HG03039 (cell line): ENCODE measurements around the gene GSC2.

Experiments
- ATAC-seq: cut with Tn5 transposase; IDR thresholded peaks from one replicate; pipeline ENCODE4 v1.9.1; 2021; ENCODE audit warnings: mild to moderate bottlenecking, moderate library complexity; ENCODE audit not compliant: unreplicated experiment

GSC2 gene, protein sequence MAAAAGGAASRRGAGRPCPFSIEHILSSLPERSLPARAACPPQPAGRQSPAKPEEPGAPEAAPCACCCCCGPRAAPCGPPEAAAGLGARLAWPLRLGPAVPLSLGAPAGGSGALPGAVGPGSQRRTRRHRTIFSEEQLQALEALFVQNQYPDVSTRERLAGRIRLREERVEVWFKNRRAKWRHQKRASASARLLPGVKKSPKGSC

DNA sequence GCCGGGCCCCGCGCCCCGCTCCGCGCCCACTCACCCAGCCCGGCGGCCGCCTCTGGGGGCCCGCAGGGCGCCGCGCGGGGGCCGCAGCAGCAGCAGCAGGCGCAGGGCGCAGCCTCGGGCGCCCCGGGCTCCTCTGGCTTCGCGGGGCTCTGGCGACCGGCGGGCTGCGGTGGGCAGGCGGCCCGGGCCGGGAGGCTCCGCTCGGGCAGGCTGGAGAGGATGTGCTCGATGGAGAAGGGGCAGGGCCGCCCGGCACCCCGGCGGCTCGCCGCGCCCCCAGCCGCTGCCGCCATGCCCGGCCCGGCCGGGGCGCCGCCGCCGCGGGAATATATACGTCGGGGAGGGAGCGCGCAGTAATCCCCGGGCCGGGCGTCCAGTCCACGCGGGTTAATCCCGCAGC, at the start of gene GSC2:
Gene GSC2, minus strand, starts transcription at position 302 of the 400 bp plus-strand sequence. Its CDS starts 9 bp downstream, at position 293.
- ATAC-seq = no peak

DNA sequence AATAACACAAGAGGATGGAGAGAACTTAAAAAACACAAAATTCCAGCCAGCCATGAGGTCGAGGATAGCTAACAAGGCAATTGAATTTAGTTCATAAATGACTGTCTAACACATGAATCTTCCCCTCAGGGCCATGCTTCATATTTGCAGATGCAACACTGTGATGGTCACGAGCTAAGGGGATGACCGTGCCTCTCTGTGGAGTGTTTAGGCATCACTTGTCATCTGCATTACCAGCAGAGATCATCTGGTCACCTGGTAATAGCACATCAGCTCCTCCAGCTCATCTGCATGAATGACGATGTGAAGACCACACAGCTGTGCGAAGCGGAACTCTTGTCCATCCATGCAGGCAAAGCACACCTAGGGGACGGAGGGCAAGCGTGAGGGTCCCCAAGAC, 49.4 kb upstream of the GSC2 start:
- no peak for ATAC-seq

DNA sequence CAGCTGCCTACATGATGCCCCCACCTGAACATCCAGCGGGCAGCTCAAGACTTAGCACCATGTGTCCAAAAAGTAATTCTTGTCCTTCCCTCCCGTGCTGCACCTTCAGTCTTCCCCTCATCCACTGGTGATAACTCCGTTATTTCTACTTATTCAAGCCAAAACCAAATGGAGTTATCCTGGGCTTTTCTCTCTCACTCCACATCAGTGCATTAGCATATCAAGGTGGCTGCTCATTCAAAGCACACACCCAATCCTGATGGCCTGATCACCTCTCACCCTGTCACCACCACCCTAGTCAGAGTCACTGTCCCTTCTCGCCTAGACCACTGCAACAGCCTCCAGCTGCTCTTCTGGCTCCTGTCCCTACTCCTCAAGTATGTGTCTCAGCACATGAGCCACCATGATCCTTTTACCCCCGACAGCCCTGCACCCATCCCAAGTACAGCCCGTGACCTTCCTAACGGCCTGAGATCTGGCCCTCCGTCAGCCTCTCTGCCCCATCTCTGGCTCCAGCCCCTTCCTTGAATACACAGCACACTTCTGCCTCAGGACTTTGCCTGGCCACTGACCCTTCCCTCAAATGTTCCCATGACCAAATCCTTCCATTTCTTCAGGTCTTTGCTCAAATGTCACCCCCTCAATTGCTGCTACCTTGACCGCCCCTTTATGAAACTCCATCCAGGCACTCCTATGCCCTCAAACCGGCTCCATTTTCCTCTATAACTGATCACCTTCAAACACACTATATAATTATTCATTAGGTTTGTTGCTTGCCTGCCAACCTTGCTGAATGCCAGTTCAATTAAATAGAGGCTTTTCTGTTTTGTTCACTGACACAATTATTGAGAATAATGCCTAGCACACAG, 48.1 kb upstream of the GSC2 start:
- no peak for ATAC-seq

DNA sequence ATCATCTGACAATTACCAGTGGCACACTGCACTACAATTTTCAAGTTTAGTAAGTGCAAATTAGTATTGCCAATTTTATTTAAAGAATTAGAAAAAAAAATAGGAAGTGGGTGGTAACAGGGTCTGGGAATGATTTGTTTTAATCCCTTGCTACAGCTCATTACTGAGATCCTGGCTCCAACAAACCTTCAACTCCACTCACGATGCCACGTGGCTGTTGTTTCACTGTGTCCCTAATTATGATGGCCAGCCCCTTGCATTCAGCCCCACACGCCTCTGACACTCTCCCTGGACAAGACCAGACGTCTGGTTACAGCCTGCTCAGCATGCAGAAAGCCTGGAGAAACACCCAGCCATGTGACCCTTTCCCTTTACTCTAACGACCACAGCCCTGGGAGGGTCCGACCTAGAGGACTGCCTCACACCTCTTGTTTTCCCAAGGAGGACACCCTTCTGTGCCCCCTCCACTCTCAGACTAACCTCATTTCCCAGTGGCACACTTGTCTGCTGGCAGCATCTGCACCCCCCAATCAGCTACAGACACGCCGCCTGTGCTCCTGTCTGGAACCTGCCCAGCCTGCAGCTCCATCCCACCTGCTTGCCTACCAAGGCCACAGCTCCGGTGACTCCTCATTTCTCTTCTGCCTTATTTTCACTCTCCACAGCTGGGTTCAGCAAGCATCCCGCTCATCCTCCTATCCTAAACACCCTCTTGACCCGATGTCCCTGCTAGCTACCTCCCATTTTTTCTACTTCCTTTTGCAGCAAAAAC, 46.9 kb upstream of the GSC2 start:
- no peak for ATAC-seq

DNA sequence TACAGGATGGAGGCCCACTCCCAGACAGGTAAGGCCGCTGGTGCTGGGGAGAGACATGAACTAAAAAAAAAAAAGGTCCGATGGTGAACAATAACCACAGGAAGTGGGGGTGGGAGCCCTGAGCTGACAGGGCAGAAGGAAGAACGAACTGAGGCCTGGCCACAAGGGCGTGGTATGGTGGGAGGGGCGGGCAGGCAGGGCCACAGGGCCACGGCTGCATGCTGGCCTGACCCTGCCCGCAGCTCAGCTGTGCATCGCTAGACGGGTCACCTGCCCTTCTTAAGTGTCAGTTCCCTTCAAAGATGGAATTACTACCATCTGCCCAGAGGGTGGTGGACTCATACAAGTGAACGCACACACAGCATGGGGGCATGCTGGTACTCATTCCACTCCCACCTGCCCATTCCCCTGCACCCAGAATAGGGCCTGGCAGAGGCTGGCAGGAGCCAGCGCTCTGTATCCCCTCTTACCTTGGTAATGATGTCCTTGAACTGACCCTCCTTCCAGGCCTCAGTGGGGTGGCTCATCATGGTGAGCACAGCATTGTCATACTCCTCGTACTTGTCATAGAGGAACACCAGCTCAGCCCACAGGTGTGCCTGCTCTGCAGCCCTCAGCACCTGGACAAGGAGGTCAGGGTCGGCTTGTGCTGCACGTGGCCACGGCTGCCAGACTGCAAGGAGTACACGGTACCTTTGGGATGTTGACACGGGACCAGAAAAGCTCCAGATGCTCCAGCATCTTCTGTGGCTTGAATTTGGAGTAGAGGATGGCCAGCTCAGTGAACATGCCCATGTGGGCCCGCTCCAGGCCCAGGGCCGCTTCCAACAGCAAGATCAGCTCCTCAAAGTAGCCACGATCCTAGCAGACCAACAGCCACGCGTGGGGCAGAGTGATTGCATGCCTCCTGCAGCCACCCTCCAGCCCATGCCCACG, 46.0 kb upstream of the GSC2 start:
- no peak for ATAC-seq

DNA sequence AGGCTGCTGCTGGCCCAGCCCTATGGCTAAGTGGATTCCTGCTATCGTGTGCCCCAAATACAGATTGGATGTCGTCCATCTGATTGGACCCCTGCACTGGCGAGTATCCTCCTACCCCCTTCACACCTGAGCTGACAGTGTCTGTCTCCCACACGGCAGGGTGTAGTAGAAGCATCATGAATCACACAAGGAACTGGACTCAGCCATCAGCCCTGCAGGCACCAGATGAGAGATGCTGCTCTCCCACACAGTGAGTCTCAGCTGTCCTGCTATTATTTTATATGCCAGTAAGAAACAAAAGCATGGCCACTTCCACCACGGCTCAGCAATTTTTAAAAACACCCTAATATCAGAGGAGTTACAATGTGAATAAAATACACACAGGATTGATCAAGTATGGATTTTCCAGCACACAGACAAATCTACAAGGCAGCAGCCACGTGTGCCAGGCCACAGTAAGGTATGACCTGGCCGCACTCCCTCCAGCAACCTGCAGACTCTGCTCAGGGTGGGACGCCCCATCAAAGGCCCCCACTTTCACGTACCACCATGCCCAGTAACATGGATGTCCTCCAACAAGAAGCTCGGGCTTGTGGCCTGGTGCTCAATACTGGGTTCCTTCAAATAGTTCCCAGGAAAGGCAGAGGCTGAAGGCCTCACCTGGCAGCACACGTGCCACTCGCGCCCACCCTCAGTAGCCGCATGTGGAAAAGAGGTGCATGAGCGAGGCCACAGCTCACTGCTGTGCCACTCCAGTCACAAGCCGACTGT, 44.9 kb upstream of the GSC2 start:
- ATAC-seq = no peak

DNA sequence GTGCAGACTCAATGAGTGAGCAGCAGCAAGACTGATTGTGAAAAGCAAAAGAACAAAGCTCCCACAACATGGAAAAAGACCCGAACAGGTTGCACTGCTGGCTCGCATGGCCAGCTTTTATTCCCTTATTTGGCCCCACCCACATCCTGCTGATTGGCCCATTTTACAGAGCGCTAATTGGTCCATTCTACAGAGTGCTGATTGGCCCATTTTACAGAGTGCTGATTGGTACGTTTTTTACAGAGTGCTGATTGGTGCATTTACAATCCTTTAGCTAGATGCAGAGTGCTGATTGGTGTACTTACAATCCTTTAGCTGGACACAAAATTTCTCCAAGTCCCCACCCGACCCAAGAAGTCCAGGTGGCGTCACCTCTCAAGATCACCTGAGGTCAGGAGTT, 43.8 kb upstream of the GSC2 start:
- no peak for ATAC-seq

DNA sequence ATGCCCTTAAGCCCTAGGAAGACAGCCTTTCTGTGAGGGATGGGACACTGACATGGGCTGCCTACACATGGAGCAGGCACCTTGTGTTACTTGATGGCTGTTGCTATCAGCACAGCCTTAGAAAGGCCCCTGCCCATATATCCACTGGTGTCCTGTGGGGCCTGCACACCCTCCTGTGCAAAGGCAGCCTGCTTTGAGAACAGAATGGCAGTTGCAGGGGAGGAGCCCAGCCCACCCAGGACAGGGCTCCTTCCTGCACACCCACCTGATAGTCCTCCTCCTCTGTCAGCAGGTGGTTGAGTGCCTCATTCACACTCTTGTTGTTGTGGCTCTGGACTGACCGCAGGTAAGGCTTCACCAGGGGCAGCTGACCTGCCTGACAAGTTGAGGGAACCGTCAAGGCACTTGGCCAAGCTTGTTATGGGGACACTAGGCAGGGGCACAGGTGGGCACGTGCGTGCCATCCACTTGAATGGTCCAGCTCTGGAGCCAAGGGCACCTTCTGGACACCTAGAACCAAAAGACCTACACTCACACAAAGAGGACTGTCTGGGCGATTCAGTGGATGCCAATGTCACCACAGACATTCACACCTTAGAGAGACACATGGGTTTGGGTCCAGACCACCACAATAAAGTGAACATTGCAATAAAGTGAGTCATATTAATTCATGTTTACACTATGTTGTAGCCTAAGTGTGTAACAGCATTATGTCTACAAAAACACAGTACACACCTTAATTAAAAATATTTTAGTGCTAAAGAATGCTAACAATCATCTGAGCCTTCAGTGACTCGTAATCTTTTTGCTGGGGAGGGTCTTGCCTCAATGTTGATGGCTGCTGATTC, 37.8 kb upstream of the GSC2 start:
- no peak for ATAC-seq

DNA sequence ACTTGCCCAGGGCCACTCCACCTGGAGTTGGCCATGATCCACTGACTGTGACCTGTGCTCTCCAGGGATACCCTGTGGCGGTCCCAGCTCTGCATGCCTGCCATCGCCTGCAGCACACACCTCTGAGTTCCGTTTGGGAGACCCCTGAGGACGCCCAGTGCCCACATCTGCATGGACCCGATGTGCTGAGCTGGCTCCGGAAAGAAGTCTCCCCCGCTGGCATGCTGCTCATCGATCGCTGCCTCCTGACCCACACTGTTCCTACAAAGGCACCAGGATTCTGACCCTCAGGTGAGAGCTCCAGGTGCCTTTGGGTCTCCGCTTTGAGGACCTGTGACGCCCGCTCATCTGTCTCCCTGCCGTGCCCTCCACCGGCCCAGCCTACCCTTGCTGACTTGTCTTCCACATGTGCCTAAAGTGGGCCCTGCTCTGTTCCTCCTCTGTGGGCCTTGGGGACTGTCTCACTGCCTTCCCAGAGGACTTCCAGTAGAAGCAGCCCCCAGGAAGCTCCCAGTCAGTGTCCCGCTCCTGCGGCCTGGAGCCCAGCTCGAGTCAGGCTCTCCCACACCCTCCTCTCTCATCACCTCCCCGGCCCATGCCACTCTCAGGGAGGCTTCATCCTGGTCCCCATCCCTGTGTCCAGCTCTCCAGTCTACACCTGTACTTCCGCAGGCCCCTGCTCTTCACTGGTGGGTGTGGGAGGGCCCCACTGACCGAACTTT, 34.3 kb upstream of the GSC2 start:
- no peak for ATAC-seq

DNA sequence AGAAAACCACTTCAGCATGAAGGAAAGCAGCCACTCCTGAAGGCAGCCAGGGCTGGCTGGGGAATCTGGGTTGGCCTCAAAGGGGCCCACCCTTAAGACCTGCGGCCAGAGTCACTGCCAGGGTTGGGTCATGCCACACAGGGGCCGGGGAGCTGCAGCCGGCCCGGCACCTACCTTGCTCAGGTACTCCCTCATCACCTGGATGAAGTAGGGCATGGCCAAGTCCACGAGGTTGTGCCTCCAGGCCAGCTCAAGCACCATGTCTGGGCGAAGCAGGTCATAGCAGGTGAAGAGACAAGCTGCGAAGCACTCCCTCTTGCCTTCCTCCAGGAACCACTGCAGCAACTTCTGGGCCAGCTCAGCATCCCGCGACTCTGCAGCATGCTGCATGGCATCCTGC, 33.1 kb upstream of the GSC2 start:
- ATAC-seq = no peak

DNA sequence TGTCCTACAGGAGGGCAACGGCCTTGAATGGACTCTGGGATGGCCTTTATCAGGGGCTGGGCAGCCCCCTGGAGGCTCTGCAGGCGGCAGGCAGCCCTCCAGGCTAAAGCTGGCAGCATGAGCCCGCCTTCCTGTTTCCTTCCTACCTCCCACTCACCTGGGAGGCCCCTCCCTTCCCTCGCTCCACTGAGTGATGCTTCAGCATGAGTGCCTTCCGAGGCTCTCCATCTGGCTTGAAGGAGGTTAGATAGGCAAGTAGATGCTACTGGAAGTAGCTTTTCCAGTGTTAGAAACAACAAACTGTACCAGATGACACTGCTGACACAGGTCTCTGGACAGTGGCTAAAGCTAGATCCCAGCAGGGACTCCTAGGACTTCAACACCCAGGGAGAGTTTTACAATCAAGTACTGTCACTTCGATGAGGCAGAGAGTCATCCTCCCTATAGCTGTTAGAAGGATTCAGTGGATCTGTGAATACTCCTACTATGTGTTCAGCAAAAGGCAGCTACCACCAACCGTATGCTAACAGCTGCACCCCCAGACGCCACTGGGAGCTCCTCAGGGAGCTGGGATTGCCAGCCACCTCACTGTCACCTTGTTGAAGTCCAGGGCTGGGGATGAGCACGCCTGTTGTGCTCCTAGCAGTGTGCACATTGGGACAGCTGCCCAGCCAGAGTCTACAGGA, 32.5 kb upstream of the GSC2 start:
- no peak for ATAC-seq

DNA sequence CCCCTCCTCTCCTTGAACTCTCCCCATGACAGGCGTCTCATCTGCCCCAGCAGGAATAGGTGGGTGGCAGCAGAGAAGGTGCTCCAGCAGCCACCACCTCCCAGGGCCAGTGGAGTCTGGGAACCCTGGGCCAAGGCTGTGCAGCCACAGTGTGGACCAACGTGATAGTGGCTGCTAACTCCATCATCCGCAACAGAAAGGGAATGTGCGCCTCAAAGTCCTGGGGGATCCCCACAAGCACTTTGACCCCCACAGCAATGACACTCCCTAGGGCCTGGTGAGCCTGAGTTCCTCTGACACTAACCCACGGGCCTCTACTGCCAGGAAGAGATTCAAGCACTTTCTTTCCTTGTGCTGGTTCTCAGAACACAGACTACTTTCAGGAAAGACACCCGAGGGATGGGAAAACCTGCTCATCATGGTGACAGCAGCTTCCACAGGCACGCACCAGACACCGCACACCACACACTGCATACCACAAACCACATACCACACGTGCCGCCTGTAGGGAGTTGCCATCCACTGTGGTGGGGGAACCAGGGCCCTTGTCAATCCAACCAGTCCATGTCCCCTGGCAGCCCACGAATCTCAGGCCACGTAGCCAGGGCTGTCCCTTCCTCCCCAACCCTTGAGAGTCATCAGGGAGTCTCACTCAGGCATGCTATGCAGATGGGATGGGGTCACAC, 31.8 kb upstream of the GSC2 start:
- ATAC-seq = no peak

DNA sequence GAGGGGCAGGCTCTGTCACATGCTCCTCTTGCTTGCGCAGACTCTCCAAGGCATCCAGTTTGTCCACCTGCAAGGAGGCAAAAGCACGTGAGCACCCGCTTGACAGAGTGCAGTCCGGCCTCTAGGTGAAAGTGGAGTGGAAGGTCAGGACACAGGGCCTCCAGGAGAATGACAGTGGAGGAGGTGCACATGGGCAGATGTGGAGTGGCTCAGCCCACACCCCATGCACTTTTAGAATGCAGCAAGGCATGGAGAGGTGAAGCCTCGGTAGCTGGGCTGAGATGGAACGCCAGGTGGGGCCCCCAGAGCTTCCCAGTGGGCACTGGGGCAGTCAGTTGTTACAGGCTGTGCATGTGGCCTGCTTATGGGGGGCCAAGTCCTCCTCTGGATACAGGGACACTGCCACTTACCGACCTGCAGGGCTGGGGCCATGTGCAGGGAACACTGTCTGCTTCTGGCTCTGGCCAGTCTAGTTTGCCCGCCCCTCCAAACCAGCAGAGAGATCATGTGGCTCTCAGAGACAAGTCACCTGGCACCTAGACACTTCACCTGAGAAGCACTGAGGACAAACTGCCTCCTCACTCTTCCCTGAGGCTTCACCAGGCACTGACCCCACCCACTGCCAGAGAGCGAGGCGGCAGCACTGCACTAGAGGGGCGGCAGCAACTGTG, 30.8 kb upstream of the GSC2 start:
- no peak for ATAC-seq

DNA sequence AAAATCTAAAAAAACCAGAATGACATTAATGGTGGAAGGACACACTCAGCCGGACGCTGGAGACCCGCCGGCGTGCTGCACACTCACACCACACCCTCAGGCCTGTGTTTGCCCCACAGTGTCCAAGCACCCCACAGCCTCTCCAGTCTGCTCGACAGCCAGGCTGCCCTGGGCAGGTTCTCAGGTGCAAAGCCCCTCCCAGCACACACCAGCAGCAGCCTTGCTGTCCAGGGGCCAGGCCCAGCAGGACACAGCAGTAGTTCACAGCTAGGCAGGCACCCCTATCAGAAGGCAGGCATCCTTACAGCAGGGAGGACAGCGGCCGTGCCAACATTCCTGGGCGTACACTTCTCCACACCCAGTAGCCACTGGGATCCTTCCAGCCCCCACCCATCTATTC, 30.1 kb upstream of the GSC2 start:
- ATAC-seq = no peak

DNA sequence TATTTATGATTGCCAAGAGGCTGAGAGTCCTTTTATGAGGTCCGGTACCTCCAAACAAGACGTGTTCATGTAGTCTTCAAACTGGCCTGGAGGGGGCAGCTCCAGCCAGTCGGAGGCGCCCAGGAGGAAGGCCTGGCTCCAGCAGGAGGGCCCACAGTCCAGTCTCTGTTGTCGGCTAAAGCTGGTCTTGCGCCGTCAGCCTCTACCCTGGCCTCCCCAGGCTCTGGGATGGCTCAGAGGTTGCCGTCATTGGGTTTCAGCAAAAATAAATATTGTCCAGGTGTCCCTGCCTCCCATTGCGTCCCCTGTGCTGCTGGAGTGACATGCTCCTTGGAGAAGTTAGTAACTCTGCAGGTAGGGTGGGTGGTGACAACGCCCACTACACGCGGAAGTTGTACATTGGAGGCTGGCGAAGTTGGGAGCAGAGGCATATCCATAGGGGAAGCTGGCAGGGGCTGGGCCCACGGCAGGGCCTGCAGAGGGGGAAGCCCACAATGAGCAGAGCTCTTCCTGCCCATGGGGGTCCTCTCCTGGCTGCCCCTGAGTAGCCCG, 29.5 kb upstream of the GSC2 start:
- no peak for ATAC-seq
